SK-N-SH (cell line): ENCODE measurements around the gene TRPM3. TPM values are rescaled to one million over a fixed set of nuclear protein-coding genes. Genes with fewer than 3 reads are reported as not detected.

Experiments
- CTCF ChIA-PET: fragments of 300-600, 350-600 bp; formaldehyde crosslinking; extraction: SDS; loops from one replicate; lab custom pipeline; 2021; lab: Yijun Ruan, JAX
- POLR2A ChIA-PET: fragments of 350-600 bp; sonication (Branson Sonifier 250); formaldehyde crosslinking; extraction: SDS; loops from one replicate; lab custom pipeline; 2020; ENCODE audit warnings: antibody characterized with exemption, inconsistent platforms; lab: Yijun Ruan, JAX
- DNase-seq: peaks from one replicate; pipeline ENCODE4 v3.0.0; 2012
- H2AFZ ChIP-seq: fragments of 200-600 bp; sonication (generic); 2 replicates; pipeline ENCODE4 v1.8.1; 2016; ENCODE audit warnings: antibody characterized with exemption, mild to moderate bottlenecking, low read depth
- H3F3A ChIP-seq: fragments of 200-600 bp; sonication (generic); replicated peaks from 2 replicates; pipeline ENCODE3; 2016; ENCODE audit warnings: antibody characterized with exemption, mild to moderate bottlenecking; ENCODE audit not compliant: insufficient read depth
- H3K27ac ChIP-seq, 2 experiments: fragments of 200-500 bp in 1 of 2; fragments of 200-600 bp in 1 of 2; sonication (Bioruptor generic) in 1 of 2; sonication (generic), shearing (Covaris generic) in 1 of 2; 2 replicates each; pipeline versions ENCODE4 v1.5.1 to v1.6.1; 2014 to 2016; ENCODE audit warnings: low read depth in 2 of 2, inconsistent platforms in 1 of 2, low read length in 1 of 2, mild to moderate bottlenecking in 1 of 2, mixed read lengths in 1 of 2
- H3K27me3 ChIP-seq: fragments of 200-600 bp; sonication (generic), shearing (Covaris generic); 2 replicates; pipeline ENCODE4 v1.6.1; 2016; ENCODE audit warnings: mixed run types; ENCODE audit not compliant: insufficient read depth
- H3K36me3 ChIP-seq, 2 experiments: fragments of 200-500 bp in 1 of 2; fragments of 200-600 bp in 1 of 2; sonication (Bioruptor generic) in 1 of 2; sonication (generic) in 1 of 2; replicated peaks in 1 of 2; 2 replicates each; pipeline versions ENCODE3 to v1.5.1; 2014 to 2016; ENCODE audit warnings: low read length in 1 of 2, mild to moderate bottlenecking in 1 of 2; ENCODE audit not compliant: insufficient read depth in 2 of 2, control insufficient read depth in 1 of 2
- H3K4me1 ChIP-seq, 2 experiments: fragments of 200-500 bp in 1 of 2; fragments of 200-600 bp in 1 of 2; sonication (Bioruptor generic) in 1 of 2; sonication (generic), shearing (Covaris generic) in 1 of 2; 2 replicates each; pipeline versions ENCODE4 v1.5.1 to v1.6.1; 2014 to 2016; ENCODE audit warnings: low read depth in 1 of 2, low read length in 1 of 2, mixed run types in 1 of 2; ENCODE audit not compliant: insufficient read depth in 2 of 2, control insufficient read depth in 1 of 2
- H3K4me2 ChIP-seq: fragments of 200-600 bp; sonication (generic), shearing (Covaris generic); 2 replicates; pipeline ENCODE4 v1.6.1; 2017; ENCODE audit warnings: mixed run types
- H3K4me3 ChIP-seq, 2 experiments: fragments of 200-500 bp in 1 of 2; fragments of 200-600 bp in 1 of 2; sonication (Bioruptor generic) in 1 of 2; sonication (generic), shearing (Covaris generic) in 1 of 2; 2 replicates each; pipeline versions ENCODE4 v1.5.1 to v1.8.1; 2014 to 2016; ENCODE audit warnings: low read depth in 2 of 2, inconsistent platforms in 1 of 2, low read length in 1 of 2, mild to moderate bottlenecking in 1 of 2, mixed read lengths in 1 of 2, moderate library complexity in 1 of 2
- H3K79me2 ChIP-seq: fragments of 200-600 bp; sonication (generic); 2 replicates; pipeline ENCODE4 v1.8.1; 2017; ENCODE audit warnings: mild to moderate bottlenecking; ENCODE audit not compliant: insufficient read depth
- H3K9ac ChIP-seq: fragments of 200-600 bp; sonication (generic); 2 replicates; pipeline ENCODE4 v1.6.1; 2017; ENCODE audit warnings: mixed run types
- H3K9me2 ChIP-seq: fragments of 200-600 bp; sonication (generic); 2 replicates; pipeline ENCODE4 v1.6.1; 2017; ENCODE audit warnings: mixed run types
- H3K9me3 ChIP-seq: fragments of 200-600 bp; sonication (generic); 2 replicates; pipeline ENCODE4 v1.6.1; 2017; ENCODE audit warnings: mixed run types, mild to moderate bottlenecking, moderate library complexity
- H4K20me1 ChIP-seq: fragments of 200-600 bp; sonication (generic); 2 replicates; pipeline ENCODE4 v1.6.1; 2017; ENCODE audit warnings: mild to moderate bottlenecking, mixed run types; ENCODE audit not compliant: insufficient read depth
- CTCF ChIP-seq: fragments of 200-600 bp; sonication (generic); IDR thresholded peaks from 2 replicates; pipeline ENCODE4 v1.6.1; 2017; ENCODE audit warnings: antibody characterized with exemption, mild to moderate bottlenecking, moderate library complexity
- ELF1 ChIP-seq: IDR thresholded peaks from 2 replicates; pipeline ENCODE4 v1.4.0; 2012
- FOXJ3 ChIP-seq: sonication (generic); formaldehyde crosslinking; IDR thresholded peaks from 2 replicates; pipeline ENCODE4 v1.5.1; 2020; ENCODE audit warnings: mild to moderate bottlenecking, missing genetic modification reagents
- GATA2 ChIP-seq: sonication (generic); formaldehyde crosslinking; IDR thresholded peaks from 2 replicates; pipeline ENCODE4 v1.5.0; 2020; ENCODE audit warnings: mild to moderate bottlenecking, missing genetic modification reagents
- MXI1 ChIP-seq: IDR thresholded peaks from 2 replicates; pipeline ENCODE4 v1.6.1; 2012; ENCODE audit warnings: mild to moderate bottlenecking, low read depth, low read length, improper control_type of control experiment
- NRF1 ChIP-seq: IDR thresholded peaks from 2 replicates; pipeline ENCODE4 v1.6.1; 2012; ENCODE audit warnings: low read depth, mild to moderate bottlenecking, low read length
- RFX5 ChIP-seq: IDR thresholded peaks from 2 replicates; pipeline ENCODE4 v1.6.1; 2012; ENCODE audit warnings: mild to moderate bottlenecking, improper control_type of control experiment, low read length
- TEAD4 ChIP-seq: IDR thresholded peaks from 2 replicates; pipeline ENCODE4 v1.4.0; 2012; ENCODE audit warnings: mild to moderate bottlenecking, borderline replicate concordance; ENCODE audit not compliant: insufficient read depth
- ZBTB33 ChIP-seq: IDR thresholded peaks from 2 replicates; pipeline ENCODE4 v1.4.0; 2012; ENCODE audit warnings: low read depth, borderline replicate concordance
- WGBS: methylation state at CpG from one replicate; pipeline ENCODE4 v1.1.6; 2017; ENCODE audit warnings: low lambda C conversion rate; 5-methylcytosine and 5-hydroxymethylcytosine counted together
- polyA plus RNA-seq, 3 experiments: library from polyadenylated mRNA; depleted of rRNA; stranded (reverse); fragments of >200 nt; gene quantifications; 2 replicates each; pipeline ENCODE4 v1.2.3, GENCODE V29; 2012

The TRPM3 gene
- polyA plus RNA-seq, 1 of the 3 experiments (the other 2 are of a cell fraction) = not detected

GRCh38 chr9:70519912-70520724 lies 601.3 kb downstream of the TRPM3 start:
- Histone ChIP-seq H4K20me1 (no peaks in the 10 kb centered on the region), H2AFZ (no peak overlapping the region), H3K9me2 (no peaks in the 10 kb centered on the region), H3K79me2 (no peaks in the 10 kb centered on the region), H3K27ac (no peak overlapping the region), H3K4me2 (no peak overlapping the region), H3K36me3 (no peaks in the 10 kb centered on the region), H3K4me3 (no peak overlapping the region), H3K9ac (no peak overlapping the region), H3F3A (no peaks in the 10 kb centered on the region), H3K27me3 (no peaks in the 10 kb centered on the region), H3K9me3 (no peaks in the 10 kb centered on the region), H3K4me1 (no peaks in the 10 kb centered on the region)
- ChIA-PET CTCF (interaction anchor here (1.0 to 3.3 kb wide), 3 partner anchors 10 to 82 kb away, joined by 3 to 11 read pairs (median 4); no protein-coding TSS in a partner anchor), POLR2A (no interaction called here)
- WGBS = 69% methylated on average over 11 of the region's 11 CpGs
- DNase-seq = no peak
- TF ChIP-seq GATA2 (CRISPR knock-in tag) = no peak

GRCh38 chr9:70517926-70518610 lies 603.4 kb downstream of the TRPM3 start:
- no peak overlapping the region for H3K4me2 ChIP-seq
- POLR2A ChIA-PET = no interaction called here
- CTCF ChIA-PET = interaction anchor here (1.3 to 3.3 kb wide), 2 partner anchors 7 to 33 kb away, joined by 3 to 11 read pairs; no protein-coding TSS in a partner anchor
- H4K20me1 ChIP-seq = no peaks in the 10 kb centered on the region
- H3F3A ChIP-seq = no peaks in the 10 kb centered on the region
- H3K27me3 ChIP-seq = no peaks in the 10 kb centered on the region
- H3K79me2 ChIP-seq = no peaks in the 10 kb centered on the region
- H3K36me3 ChIP-seq = no peaks in the 10 kb centered on the region
- H3K4me3 ChIP-seq = no peak overlapping the region
- H3K9ac ChIP-seq = no peak overlapping the region
- H3K4me1 ChIP-seq = no peaks in the 10 kb centered on the region
- DNase-seq = no peak
- H3K9me2 ChIP-seq = no peaks in the 10 kb centered on the region
- 26% methylated on average over 1 of the region's 1 CpG for WGBS
- H2AFZ ChIP-seq = no peak overlapping the region
- H3K27ac ChIP-seq = no peak overlapping the region
- H3K9me3 ChIP-seq = no peaks in the 10 kb centered on the region
- TF ChIP-seq FOXJ3 (CRISPR knock-in tag) (no peak), ZBTB33 (no peak), CTCF (no peak), RFX5 (no peak), TEAD4 (no peak), NRF1 (no peak), ELF1 (no peak), MXI1 (no peak)
- TF ChIP-seq, all 33 proteins: peak for 0
